Stimulated activated CD4-positive, alpha-beta T cell treated with anti-CD3 and anti-CD28 coated beads, Interleukin-1b, Interleukin-23, amount 100 ng/mL, for 4 hours (primary cell): Measurements from ENCODE around the gene NCKAP5.

Source experiments
- DNase-seq, 2 donors: peaks; one replicate each; pipeline ENCODE4 v3.0.0-alpha.2; 2020; ENCODE audit warnings: low read depth in 2 of 2

The NCKAP5 gene

GRCh38 chr2:133568172-133568571 lies at the start of gene NCKAP5:
TSS of gene NCKAP5 (minus strand) at chr2:133568463. CDS start at chr2:133517526, 50,937 bp downstream.
- no peak for DNase-seq

- DNase-seq = no peak
Observed at GRCh38 chr2:133609664-133610063, 41.4 kb upstream of the NCKAP5 start.

- no peak for DNase-seq
Observed at GRCh38 chr2:133608291-133608690, 40.0 kb upstream of the NCKAP5 start.

- no peak for DNase-seq
Observed at GRCh38 chr2:133607679-133608078, 39.4 kb upstream of the NCKAP5 start.

- no peak for DNase-seq
Observed at GRCh38 chr2:133606616-133607015, 38.4 kb upstream of the NCKAP5 start.

GRCh38 chr2:133605766-133606137 lies 37.5 kb upstream of the NCKAP5 start:
- DNase-seq = no peak

GRCh38 chr2:133605011-133605765 lies 36.9 kb upstream of the NCKAP5 start:
- no peak for DNase-seq

- DNase-seq = no peak
Observed at GRCh38 chr2:133603109-133603508, 34.8 kb upstream of the NCKAP5 start.

GRCh38 chr2:133602538-133602937 lies 34.3 kb upstream of the NCKAP5 start:
- no peak for DNase-seq

GRCh38 chr2:133600266-133600928 lies 32.1 kb upstream of the NCKAP5 start:
- no peak for DNase-seq

GRCh38 chr2:133599811-133600210 lies 31.5 kb upstream of the NCKAP5 start:
- DNase-seq = no peak

- no peak for DNase-seq
Observed at GRCh38 chr2:133599211-133599803, 31.0 kb upstream of the NCKAP5 start.

- DNase-seq = no peak
Observed at GRCh38 chr2:133598769-133599168, 30.5 kb upstream of the NCKAP5 start.

- no peak for DNase-seq
Observed at GRCh38 chr2:133596701-133597393, 28.6 kb upstream of the NCKAP5 start.

GRCh38 chr2:133591164-133591563 lies 22.9 kb upstream of the NCKAP5 start:
- no peak for DNase-seq

GRCh38 chr2:133589456-133589855 lies 21.2 kb upstream of the NCKAP5 start:
- no peak for DNase-seq

- DNase-seq = no peak
Observed at GRCh38 chr2:133588144-133588543, 19.9 kb upstream of the NCKAP5 start.

GRCh38 chr2:133586978-133587377 lies 18.7 kb upstream of the NCKAP5 start:
- DNase-seq = no peak

GRCh38 chr2:133581010-133581760 lies 12.9 kb upstream of the NCKAP5 start:
- DNase-seq = no peak

- DNase-seq = no peak
Observed at GRCh38 chr2:133579274-133579673, 11.0 kb upstream of the NCKAP5 start.

GRCh38 chr2:133576714-133577113 lies 8.5 kb upstream of the NCKAP5 start:
- no peak for DNase-seq

- DNase-seq = no peak
Observed at GRCh38 chr2:133574620-133575019, 6.4 kb upstream of the NCKAP5 start.
